ENCODE measurements around the gene STK38.

DNA sequence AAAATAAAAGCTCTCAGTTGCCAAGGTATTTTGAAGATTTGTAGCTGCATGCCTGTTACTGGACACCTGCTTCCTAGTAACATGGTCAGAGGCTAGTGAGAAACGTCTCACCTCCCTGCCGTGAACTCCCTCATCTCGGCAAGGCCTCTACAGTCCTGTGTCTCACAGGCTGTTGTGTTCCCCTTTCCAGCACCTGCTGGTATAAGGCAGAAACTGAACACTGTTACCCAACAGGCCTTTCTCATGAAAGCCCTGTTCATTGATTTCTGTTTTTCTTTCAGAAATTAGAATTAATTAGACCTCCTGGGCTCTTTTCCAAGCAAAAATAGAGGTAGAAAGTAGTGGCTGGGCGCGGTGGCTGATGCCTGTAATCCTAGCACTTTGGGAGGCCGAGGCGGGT is 29.3 kb upstream of the STK38 start:
- TF ChIP-seq, protein P1, sequence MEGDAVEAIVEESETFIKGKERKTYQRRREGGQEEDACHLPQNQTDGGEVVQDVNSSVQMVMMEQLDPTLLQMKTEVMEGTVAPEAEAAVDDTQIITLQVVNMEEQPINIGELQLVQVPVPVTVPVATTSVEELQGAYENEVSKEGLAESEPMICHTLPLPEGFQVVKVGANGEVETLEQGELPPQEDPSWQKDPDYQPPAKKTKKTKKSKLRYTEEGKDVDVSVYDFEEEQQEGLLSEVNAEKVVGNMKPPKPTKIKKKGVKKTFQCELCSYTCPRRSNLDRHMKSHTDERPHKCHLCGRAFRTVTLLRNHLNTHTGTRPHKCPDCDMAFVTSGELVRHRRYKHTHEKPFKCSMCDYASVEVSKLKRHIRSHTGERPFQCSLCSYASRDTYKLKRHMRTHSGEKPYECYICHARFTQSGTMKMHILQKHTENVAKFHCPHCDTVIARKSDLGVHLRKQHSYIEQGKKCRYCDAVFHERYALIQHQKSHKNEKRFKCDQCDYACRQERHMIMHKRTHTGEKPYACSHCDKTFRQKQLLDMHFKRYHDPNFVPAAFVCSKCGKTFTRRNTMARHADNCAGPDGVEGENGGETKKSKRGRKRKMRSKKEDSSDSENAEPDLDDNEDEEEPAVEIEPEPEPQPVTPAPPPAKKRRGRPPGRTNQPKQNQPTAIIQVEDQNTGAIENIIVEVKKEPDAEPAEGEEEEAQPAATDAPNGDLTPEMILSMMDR (conservative IDR thresholded peaks at IDR 0.05; ENCODE audit: low read depth, low read length): no peak
- TF ChIP-seq EZH2 (IDR thresholded peaks at IDR 0.05; ENCODE audit: borderline replicate concordance, low read depth, low read length, poor library complexity, severe bottlenecking): no peak

Measured in A673 (cell line).